Right atrium auricular region (tissue), 2 donors: ENCODE data around the gene LPP. TPM values are rescaled to one million over a fixed set of nuclear protein-coding genes. Genes with fewer than 3 reads are reported as not detected.

Experiments used
- DNase-seq: peaks from one replicate; pipeline ENCODE4 v3.0.0-alpha.2; 2019; ENCODE audit warnings: low spot score
- H3K27ac ChIP-seq, 2 donors: fragments of 200-600 bp; sonication (generic); 1 replicate in 1 of 2; 2 replicates in 1 of 2; pipeline ENCODE4 v1.5.1; 2016 to 2019
- H3K27me3 ChIP-seq, 2 donors: fragments of 200-600 bp; sonication (generic); one replicate each; pipeline versions ENCODE4 v1.5.1 to v1.6.0; 2017 to 2019
- H3K36me3 ChIP-seq: fragments of 200-600 bp; sonication (generic); one replicate; pipeline ENCODE4 v1.5.1; 2016
- H3K4me1 ChIP-seq, 2 donors: fragments of 200-600 bp; sonication (generic); one replicate each; pipeline versions ENCODE4 v1.5.1 to v1.6.0; 2017 to 2019
- H3K4me3 ChIP-seq, 2 donors: fragments of 200-600 bp; sonication (generic); 1 replicate in 1 of 2; 2 replicates in 1 of 2; pipeline ENCODE4 v1.5.1; 2017 to 2019; ENCODE audit warnings: mild to moderate bottlenecking in 1 of 2, moderate library complexity in 1 of 2
- H3K9me3 ChIP-seq, 2 donors: fragments of 200-600 bp; sonication (generic); one replicate each; pipeline ENCODE4 v1.5.1; 2019
- CTCF ChIP-seq, 2 donors: fragments of 200-600 bp; sonication (generic); IDR thresholded peaks; one replicate each; pipeline ENCODE4 v1.5.1; 2019; ENCODE audit warnings: antibody characterized with exemption in 2 of 2
- total RNA-seq, 2 donors: library from RNA; depleted of rRNA; stranded (reverse); fragments of >200 nt; gene quantifications; one replicate each; pipeline ENCODE4 v1.1.0, GENCODE V29; 2016

LPP gene
- total RNA-seq, 2 donors from 2014 or later = 117 to 186 TPM

- H3K36me3 ChIP-seq = no peaks in the 10 kb centered on the region
- peaks cover 0 to 6% of the 10 kb centered on the region in 2 donors for H3K4me1 ChIP-seq
- H3K4me3 ChIP-seq = no peak overlapping the region
- no peaks in the 10 kb centered on the region for H3K27me3 ChIP-seq
- no peak overlapping the region for H3K27ac ChIP-seq
- no peak for TF ChIP-seq CTCF (IDR thresholded peaks at IDR 0.05)
- DNase-seq = no peak
- H3K9me3 ChIP-seq = no peaks in the 10 kb centered on the region
These were observed 413.7 kb downstream of the LPP start for GRCh38 chr3:188567478-188568195.

- H3K9me3 ChIP-seq = no peaks in the 10 kb centered on the region
- no peak overlapping the region for H3K27ac ChIP-seq
- no peak overlapping the region for H3K4me3 ChIP-seq
- DNase-seq = no peak
- no peak for TF ChIP-seq CTCF (IDR thresholded peaks at IDR 0.05)
- H3K36me3 ChIP-seq = no peaks in the 10 kb centered on the region
- no peaks in the 10 kb centered on the region for H3K27me3 ChIP-seq
- H3K4me1 ChIP-seq = peaks cover 0 to 11% of the 10 kb centered on the region in 2 donors
These were observed 414.8 kb downstream of the LPP start for GRCh38 chr3:188568736-188569135.

- H3K4me1 ChIP-seq = peaks cover 0 to 17% of the 10 kb centered on the region in 2 donors
- H3K9me3 ChIP-seq = no peaks in the 10 kb centered on the region
- H3K4me3 ChIP-seq = no peak overlapping the region
- no peak for DNase-seq
- H3K36me3 ChIP-seq = no peaks in the 10 kb centered on the region
- no peak overlapping the region for H3K27ac ChIP-seq
- TF ChIP-seq CTCF (IDR thresholded peaks at IDR 0.05) = no peak
- no peaks in the 10 kb centered on the region for H3K27me3 ChIP-seq
These were observed 417.7 kb downstream of the LPP start for GRCh38 chr3:188571531-188572095.

- Histone ChIP-seq H3K4me3 (no peak overlapping the region), H3K27me3 (no peaks in the 10 kb centered on the region), H3K4me1 (peaks cover 0 to 23% of the 10 kb centered on the region in 2 donors), H3K27ac (peak overlapping the region in 1 of 2 donors; percentile 19), H3K9me3 (no peaks in the 10 kb centered on the region), H3K36me3 (no peaks in the 10 kb centered on the region)
- TF ChIP-seq CTCF (IDR thresholded peaks at IDR 0.05) = no peak
- no peak for DNase-seq
These were observed 419.5 kb downstream of the LPP start for GRCh38 chr3:188573291-188573940.

GRCh38 chr3:188573956-188574355 lies 420.0 kb downstream of the LPP start:
- DNase-seq = no peak
- H3K4me1 ChIP-seq = peaks cover 0 to 24% of the 10 kb centered on the region in 2 donors
- peak overlapping the region in 1 of 2 donors; percentile 19 for H3K27ac ChIP-seq
- no peak for TF ChIP-seq CTCF (IDR thresholded peaks at IDR 0.05)
- H3K4me3 ChIP-seq = no peak overlapping the region
- no peaks in the 10 kb centered on the region for H3K27me3 ChIP-seq
- H3K36me3 ChIP-seq = no peaks in the 10 kb centered on the region
- no peaks in the 10 kb centered on the region for H3K9me3 ChIP-seq
